SH-SY5Y (cell line): ENCODE results near the gene PCNP.

Experiments used
- GATA2 ChIP-seq: IDR thresholded peaks from 2 replicates; pipeline ENCODE4 v1.6.1; 2011; ENCODE audit warnings: mild to moderate bottlenecking, low read depth, low read length
- GATA3 ChIP-seq: IDR thresholded peaks from 2 replicates; pipeline ENCODE4 v1.6.1; 2011; ENCODE audit warnings: low read depth, mild to moderate bottlenecking, low read length, moderate library complexity

PCNP gene

GRCh38 chr3:101548527-101549105, 25.4 kb upstream of the PCNP start:
- no peak for TF ChIP-seq GATA2
- no peak for TF ChIP-seq GATA3

GRCh38 chr3:101549473-101549872, 24.5 kb upstream of the PCNP start:
- TF ChIP-seq GATA3, result no peak
- no peak for TF ChIP-seq GATA2

GRCh38 chr3:101556064-101556463, 17.9 kb upstream of the PCNP start:
- TF ChIP-seq GATA2 (no peak), GATA3 (no peak)

- TF ChIP-seq GATA2, result no peak
- no peak for TF ChIP-seq GATA3
Observed at GRCh38 chr3:101561630-101562328, 12.2 kb upstream of the PCNP start, which contains the start of gene TRMT10C. TRMT10C (plus strand) TSS chr3:101561868; CDS start chr3:101564782, 2,914 bp downstream.

GRCh38 chr3:101567528-101568317, 6.3 kb upstream of the PCNP start:
- TF ChIP-seq GATA2 (no peak), GATA3 (no peak)

GRCh38 chr3:101571028-101571895, 2.7 kb upstream of the PCNP start:
- TF ChIP-seq GATA3, result no peak
- TF ChIP-seq GATA2, result no peak

- TF ChIP-seq GATA2 (no peak), GATA3 (no peak)
Observed at GRCh38 chr3:101574388-101575112, 570 bp downstream of the PCNP start.

GRCh38 chr3:101577286-101577685, 3.3 kb downstream of the PCNP start:
- TF ChIP-seq GATA3 (no peak), GATA2 (no peak)

GRCh38 chr3:101588616-101589015, 14.6 kb downstream of the PCNP start:
- no peak for TF ChIP-seq GATA3
- no peak for TF ChIP-seq GATA2

GRCh38 chr3:101591071-101591470, 17.1 kb downstream of the PCNP start:
- no peak for TF ChIP-seq GATA3
- no peak for TF ChIP-seq GATA2

GRCh38 chr3:101602731-101603130, 28.8 kb downstream of the PCNP start:
- TF ChIP-seq GATA3, result no peak
- TF ChIP-seq GATA2, result no peak

GRCh38 chr3:101603184-101603583, 29.2 kb downstream of the PCNP start:
- TF ChIP-seq GATA3 (no peak), GATA2 (no peak)

- no peak for TF ChIP-seq GATA2
- TF ChIP-seq GATA3, result no peak
Observed at GRCh38 chr3:101611023-101611422, 37.0 kb downstream of the PCNP start.
